Measurements from ENCODE around the gene PNMT.
"Not testable (repeated sequence)": the region's sequence is repeated elsewhere in the genome, so short reads cannot be mapped to it uniquely, and the experiment has no call there.

The PNMT gene

GRCh38 chr17:39688945-39689344 is 20.7 kb downstream of the PNMT start:
- DNase-seq, result no peak

GRCh38 chr17:39694593-39694992 is 26.3 kb downstream of the PNMT start:
- DNase-seq, result no peak

GRCh38 chr17:39695089-39695474 is 26.8 kb downstream of the PNMT start:
- no peak for DNase-seq

- DNase-seq, result no peak
Observed at GRCh38 chr17:39696731-39697130, 28.5 kb downstream of the PNMT start.

GRCh38 chr17:39697961-39698360 is 29.7 kb downstream of the PNMT start:
- DNase-seq, result no peak

- not testable (repeated sequence) for DNase-seq
Observed at GRCh38 chr17:39699157-39699817, 31.0 kb downstream of the PNMT start.

GRCh38 chr17:39699818-39700147 is 31.5 kb downstream of the PNMT start, which contains the start of gene ERBB2:
Gene ERBB2 (plus strand): TSS chr17:39700064. CDS start chr17:39700239, 175 bp downstream.
- DNase-seq, result no peak

- DNase-seq, result no peak
Observed at GRCh38 chr17:39700148-39700987, 32.1 kb downstream of the PNMT start.

- no peak for DNase-seq
Observed at GRCh38 chr17:39701012-39701783, 32.9 kb downstream of the PNMT start.

GRCh38 chr17:39701784-39702422 is 33.6 kb downstream of the PNMT start:
- no peak for DNase-seq

- no peak for DNase-seq
Observed at GRCh38 chr17:39702901-39703893, 34.9 kb downstream of the PNMT start.

- no peak for DNase-seq
Observed at GRCh38 chr17:39703913-39704312, 35.7 kb downstream of the PNMT start.

GRCh38 chr17:39704821-39705551 is 36.7 kb downstream of the PNMT start:
- no peak for DNase-seq

GRCh38 chr17:39705786-39706348 is 37.6 kb downstream of the PNMT start:
- DNase-seq, result no peak

GRCh38 chr17:39706383-39706782 is 38.1 kb downstream of the PNMT start:
- DNase-seq, result no peak

- DNase-seq, result no peak
Observed at GRCh38 chr17:39706921-39707337, 38.7 kb downstream of the PNMT start.

GRCh38 chr17:39709319-39709997 is 41.2 kb downstream of the PNMT start:
- DNase-seq, result no peak

- DNase-seq, result no peak
Observed at GRCh38 chr17:39709998-39710964, 42.0 kb downstream of the PNMT start.

GRCh38 chr17:39711071-39711470 is 42.8 kb downstream of the PNMT start:
- DNase-seq, result not testable (repeated sequence)
